Skin epidermis (tissue), 12 donors: ENCODE data around the gene TMEM132C.

Experiments used
- H3K27ac ChIP-seq, 21 experiments: fragments of 200-600 bp; sonication (generic) in 11 of 21; one replicate each; pipeline ENCODE4 v1.5.0; 2020; ENCODE audit warnings: mild to moderate bottlenecking in 3 of 21, inconsistent platforms in 2 of 21, moderate library complexity in 2 of 21
- H3K4me3 ChIP-seq, 7 experiments: fragments of 200-600 bp; sonication (generic) in 2 of 7; one replicate each; pipeline ENCODE4 v1.5.0; 2020; ENCODE audit warnings: inconsistent platforms in 2 of 7, mild to moderate bottlenecking in 2 of 7, moderate library complexity in 1 of 7

The TMEM132C gene

DNA sequence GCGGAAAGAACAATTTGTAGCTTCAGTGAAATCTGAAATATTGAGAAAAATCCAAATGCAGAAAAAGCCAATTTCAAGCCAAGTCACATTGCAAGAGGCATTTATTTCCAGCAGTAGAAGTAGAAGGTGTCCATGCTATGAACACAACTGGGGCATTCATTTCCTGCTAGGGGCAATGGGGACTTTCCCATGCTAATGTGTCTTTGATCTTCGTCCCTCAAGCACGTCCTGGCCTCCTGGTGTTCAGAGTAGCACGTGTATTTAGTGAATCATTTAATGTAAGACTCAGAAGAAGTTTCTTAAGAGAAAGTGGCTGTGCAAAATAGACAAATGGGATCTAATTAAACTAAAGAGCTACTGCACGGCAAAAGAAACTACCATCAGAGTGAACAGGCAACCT lies 267.9 kb downstream of the TMEM132C start:
- Histone ChIP-seq H3K4me3 (no peak overlapping the region), H3K27ac (no peak overlapping the region)

DNA sequence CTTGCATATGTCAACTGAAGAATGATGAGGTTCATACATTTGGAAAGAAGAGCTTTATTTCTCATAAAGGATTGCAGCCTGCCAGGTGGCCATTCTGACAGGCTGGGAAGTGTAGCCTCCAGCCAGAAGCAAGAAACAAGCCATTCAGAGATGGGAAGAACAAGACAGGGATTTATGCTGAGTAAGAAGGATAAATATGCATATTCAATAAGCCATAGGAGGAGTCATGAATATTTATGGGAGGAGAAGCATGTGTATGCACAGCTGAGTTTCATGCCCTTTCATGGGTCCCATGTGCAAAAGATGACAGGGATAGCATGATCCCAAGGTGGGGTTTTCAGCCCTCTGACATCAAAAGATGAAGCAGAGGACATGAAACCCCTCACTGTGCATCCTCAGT lies 269.8 kb downstream of the TMEM132C start:
- no peak overlapping the region for H3K4me3 ChIP-seq
- H3K27ac ChIP-seq: no peak overlapping the region

DNA sequence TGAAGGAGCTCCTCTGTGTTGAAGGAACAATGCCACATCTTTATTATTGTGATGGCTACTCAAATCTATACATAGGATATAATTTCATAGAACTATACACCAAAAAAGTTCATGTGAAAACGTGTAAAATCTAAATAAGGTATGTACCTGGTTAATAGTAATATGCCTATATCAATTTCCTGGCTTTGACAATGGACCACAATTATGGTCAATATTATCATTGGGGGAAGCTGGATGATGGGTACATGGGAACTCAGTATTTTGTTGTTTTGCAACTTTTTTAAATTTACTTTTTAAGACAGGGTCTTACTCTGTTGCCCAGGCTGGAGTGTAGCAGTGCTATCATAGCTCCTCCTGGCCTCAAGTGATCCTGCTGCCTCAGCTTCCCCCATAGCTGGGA lies 270.7 kb downstream of the TMEM132C start:
- no peak overlapping the region for H3K27ac ChIP-seq
- H3K4me3 ChIP-seq: no peak overlapping the region

- H3K4me3 ChIP-seq: no peak overlapping the region
- peak overlapping the region in 1 of 21 experiments; percentile 14 for H3K27ac ChIP-seq
Measured at GRCh38 chr12:128542844-128543243, 275.9 kb downstream of the TMEM132C start.

GRCh38 chr12:128543460-128543859 lies 276.5 kb downstream of the TMEM132C start:
- Histone ChIP-seq H3K4me3 (no peak overlapping the region), H3K27ac (peak overlapping the region in 1 of 21 experiments; percentile 14)

- Histone ChIP-seq H3K4me3 (no peak overlapping the region), H3K27ac (no peak overlapping the region)
Measured at GRCh38 chr12:128543971-128544370, 277.0 kb downstream of the TMEM132C start.

DNA sequence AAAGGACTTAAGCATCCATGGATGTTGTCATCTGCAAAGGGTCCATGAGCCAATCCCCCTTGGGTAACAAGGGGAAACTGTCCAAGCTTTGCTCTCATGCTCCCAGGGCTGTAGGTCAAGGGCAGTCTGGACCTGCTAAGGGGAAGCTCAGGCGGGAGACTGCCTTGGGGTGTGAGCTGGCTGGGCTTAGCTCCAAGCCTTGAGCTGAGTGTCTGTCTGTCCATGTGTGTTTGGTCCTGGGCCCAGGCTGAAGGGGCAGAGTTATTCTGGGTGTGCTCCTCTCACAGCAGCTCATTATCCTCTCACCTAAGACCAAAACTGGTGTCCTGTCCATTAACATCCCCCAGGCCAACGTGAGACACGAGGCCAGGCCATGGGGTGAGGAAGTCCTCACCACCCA lies 282.0 kb downstream of the TMEM132C start:
- no peak overlapping the region for H3K27ac ChIP-seq

GRCh38 chr12:128549601-128550218 lies 282.7 kb downstream of the TMEM132C start:
- no peak overlapping the region for H3K4me3 ChIP-seq
- H3K27ac ChIP-seq: no peak overlapping the region

More for the DNA sequence above, 282.0 kb downstream of the TMEM132C start:
- no peak overlapping the region for H3K4me3 ChIP-seq

DNA sequence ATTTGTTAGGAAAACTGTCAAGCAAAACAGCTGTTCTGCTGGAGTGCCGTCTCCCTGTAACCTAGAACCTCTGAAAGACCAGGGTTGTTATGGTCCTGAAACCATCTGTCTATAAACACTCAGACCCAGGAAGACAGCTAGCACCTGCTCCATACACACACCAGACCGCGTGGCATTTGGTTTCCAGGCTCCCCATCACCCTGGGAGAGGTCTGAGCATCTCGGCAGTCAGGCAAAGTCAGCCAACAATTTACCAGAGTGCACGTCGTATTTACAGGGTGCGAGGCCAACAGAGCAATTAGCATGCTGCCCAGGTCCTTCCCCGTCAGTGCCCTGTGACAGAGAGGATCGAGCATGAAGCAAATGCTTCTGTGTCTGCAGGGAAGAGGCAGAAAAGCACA lies 284.3 kb downstream of the TMEM132C start:
- H3K4me3 ChIP-seq: no peak overlapping the region
- H3K27ac ChIP-seq: no peak overlapping the region

DNA sequence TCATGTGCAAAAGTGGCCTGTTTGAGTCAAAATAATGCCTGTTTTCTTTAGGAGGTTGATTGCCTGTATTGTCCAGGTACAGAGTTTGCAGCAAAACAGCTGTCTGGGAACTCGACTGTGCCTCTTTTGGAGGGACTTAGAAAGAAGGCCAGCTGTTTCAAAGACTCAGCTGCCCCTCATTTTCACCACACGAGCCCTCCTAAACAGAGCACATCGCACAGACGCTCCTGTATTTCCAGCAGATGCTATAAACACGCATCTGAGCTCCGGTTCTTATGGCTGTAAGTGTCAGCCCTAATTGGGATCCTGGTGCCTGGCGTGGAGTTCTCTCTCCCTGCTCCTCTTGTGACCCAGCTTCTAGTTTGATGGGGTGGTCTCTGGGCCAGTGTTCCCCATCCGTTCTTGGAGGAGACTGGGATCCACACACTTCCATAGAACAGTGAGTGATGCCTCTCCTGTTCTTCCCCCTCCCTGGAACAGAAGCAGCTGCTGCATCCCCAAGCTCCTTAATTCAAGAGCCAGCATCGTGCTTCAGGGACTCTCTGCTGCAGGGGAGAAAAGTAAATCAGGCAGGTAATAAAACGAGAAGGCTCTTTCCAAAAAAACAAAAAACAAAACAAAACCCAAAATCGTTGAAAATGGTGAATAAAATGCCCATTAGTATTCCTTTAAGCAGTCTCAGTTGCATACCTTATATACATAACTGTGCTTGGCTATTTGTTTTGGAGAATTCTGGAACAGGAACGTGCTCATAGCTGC lies 287.8 kb downstream of the TMEM132C start:
- Histone ChIP-seq H3K4me3 (no peak overlapping the region), H3K27ac (no peak overlapping the region)

GRCh38 chr12:128557231-128557630 lies 290.3 kb downstream of the TMEM132C start:
- no peak overlapping the region for H3K4me3 ChIP-seq
- H3K27ac ChIP-seq: no peak overlapping the region

- no peak overlapping the region for H3K4me3 ChIP-seq
- H3K27ac ChIP-seq: no peak overlapping the region
Measured at GRCh38 chr12:128564956-128565355, 298.0 kb downstream of the TMEM132C start.

GRCh38 chr12:128567730-128568129 lies 300.8 kb downstream of the TMEM132C start:
- H3K4me3 ChIP-seq: no peak overlapping the region
- H3K27ac ChIP-seq: no peak overlapping the region

GRCh38 chr12:128570191-128571065 lies 303.5 kb downstream of the TMEM132C start:
- Histone ChIP-seq H3K4me3 (no peak overlapping the region), H3K27ac (no peak overlapping the region)

DNA sequence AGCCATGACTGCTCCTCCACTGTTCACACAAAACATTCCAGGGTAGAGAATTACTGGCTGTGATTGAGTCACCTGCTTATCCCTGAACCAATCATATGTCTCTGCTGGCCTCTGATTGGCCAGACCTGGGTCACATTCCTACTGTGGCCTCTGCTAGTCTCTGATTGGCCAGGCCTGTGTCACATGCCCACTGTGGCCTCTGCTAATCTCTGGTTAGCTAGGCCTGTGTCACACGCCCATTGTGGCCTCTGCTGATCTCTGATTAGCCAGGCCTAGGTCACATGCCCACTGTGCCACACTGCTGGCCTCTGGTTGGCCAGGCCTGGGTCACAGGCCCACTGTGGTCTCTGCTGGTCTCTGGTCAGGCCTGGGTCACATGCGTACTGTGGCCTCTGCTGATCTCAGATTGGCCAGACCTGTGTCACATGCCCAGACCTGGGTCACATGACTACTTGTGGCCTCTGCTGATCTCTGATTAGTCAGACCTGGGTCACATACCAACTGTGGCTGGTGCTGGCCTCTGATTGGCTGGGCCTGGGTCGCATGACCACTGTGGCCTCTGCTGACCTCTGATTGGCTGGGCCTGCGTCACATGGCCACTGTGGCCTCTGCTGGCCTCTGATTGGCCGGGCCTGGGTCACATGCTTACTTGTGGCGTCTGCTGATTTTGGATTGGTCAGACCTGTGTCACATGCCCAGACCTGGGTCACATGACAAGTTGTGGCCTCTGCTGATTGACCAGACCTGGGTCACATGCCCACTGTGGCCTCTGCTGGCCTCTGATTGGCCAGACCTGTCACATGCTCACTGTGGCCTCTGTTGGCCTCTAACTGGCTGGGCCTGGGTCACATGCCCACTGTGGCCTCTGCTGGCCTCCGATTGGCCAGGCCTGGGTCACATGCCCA lies 305.2 kb downstream of the TMEM132C start:
- no peak overlapping the region for H3K27ac ChIP-seq

DNA sequence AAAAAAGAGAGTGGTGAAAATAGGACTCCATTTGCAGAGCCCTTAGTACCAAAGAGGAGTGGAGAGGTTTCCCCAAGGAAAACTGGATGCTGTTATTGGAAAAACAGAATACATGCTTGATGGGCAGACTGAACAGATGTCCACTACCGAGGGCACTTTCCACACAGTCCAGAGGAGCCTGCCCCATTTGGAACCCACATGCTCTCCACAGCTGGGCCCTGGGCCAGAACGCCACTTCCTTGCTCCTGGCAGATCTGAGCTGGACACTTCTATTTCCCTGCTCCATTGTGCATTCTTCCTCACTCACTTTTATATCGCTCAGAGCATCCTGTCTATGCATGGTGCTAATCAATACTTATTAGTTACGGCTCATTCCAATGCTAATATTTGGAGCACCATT lies 306.9 kb downstream of the TMEM132C start:
- no peak overlapping the region for H3K27ac ChIP-seq
- no peak overlapping the region for H3K4me3 ChIP-seq

More for the DNA sequence above, 305.2 kb downstream of the TMEM132C start:
- H3K4me3 ChIP-seq: no peak overlapping the region

DNA sequence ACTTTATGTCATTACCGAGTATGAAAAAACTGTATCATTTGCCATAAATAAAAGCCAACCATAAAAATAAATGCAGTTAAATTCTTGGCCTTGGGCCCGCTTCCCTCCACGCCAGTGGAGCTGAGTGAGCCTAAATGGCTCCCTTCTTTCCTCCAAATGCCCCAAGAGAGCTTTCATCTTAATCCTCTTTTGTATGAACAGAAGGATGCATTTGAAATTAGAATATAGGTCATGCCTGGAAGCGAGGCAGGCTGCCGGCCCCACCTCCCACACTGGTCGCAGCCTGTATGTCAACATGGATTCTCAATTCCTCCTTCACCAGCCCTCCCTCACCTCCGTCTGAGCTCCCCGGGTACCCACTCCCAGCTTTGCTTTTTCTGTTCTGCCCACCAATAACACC lies 311.1 kb downstream of the TMEM132C start:
- Histone ChIP-seq H3K27ac (no peak overlapping the region), H3K4me3 (no peak overlapping the region)

DNA sequence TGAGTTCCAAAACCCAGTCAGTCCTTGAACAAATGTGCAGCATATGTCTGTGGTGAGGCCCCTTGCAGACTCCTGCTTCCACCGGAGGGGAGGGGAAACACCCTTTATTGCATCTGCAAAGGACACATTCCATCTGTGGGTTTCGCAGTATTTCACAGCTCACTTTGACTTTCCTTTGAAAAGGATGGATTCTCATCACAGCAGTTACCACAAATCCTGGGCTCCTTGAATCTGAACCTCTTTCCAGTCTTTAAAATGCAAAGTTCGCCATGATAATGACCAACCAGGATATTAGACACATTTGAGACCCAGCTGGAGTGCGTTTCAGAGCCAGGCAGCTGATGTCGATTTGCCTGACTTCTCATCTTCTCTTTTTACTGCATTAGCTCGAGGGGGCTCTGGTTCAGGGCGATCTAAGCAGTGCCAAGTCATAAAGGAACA lies 314.4 kb downstream of the TMEM132C start:
- H3K27ac ChIP-seq: no peak overlapping the region

DNA sequence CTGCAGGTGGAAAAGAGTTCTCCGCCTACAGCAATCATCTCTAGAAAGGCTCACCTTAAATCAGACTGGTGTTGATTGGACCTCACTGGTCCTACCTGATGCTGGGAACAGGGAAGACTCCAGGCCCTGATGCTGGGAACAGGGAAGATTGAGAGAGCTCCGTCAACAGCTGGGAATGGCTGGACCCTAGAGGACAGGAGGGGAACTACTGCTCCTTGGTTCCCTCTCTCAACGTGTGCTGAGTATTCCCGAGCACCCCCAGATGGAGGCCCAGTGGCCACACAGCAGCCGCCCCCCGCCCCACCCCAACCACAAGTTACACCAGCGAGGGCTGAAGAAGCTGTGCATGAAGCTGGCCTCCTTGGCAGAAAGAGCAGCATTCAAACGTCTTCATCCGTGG lies 316.5 kb downstream of the TMEM132C start:
- Histone ChIP-seq H3K27ac (no peak overlapping the region), H3K4me3 (no peak overlapping the region)

More for the DNA sequence above, 314.4 kb downstream of the TMEM132C start:
- no peak overlapping the region for H3K4me3 ChIP-seq
